Measurements from ENCODE around the gene HOXD9.

- TF ChIP-seq POLR2A (IDR thresholded peaks at IDR 0.05) (no peak), CTCF (IDR thresholded peaks at IDR 0.05 in 8 of 11, conservative IDR thresholded peaks at IDR 0.05 in 3 of 11) (no peak), POLR2AphosphoS5 (IDR thresholded peaks at IDR 0.05) (no peak)
These were observed 21.9 kb upstream of the HOXD9 start for GRCh38 chr2:176100547-176101140.

Measured in spleen (tissue), 7 donors.